HepG2 (cell line): ENCODE results near the gene MKX. TPM values are rescaled to one million over a fixed set of nuclear protein-coding genes. Genes with fewer than 3 reads are reported as not detected.

Experiments
- ATAC-seq: fragments of 200-7000 bp; cut with Tn5 transposase; 3 replicates; pipeline ENCODE4 v1.9.1; 2020; ENCODE audit warnings: mild to moderate bottlenecking, moderate library complexity
- BruUV-seq: library from RNA; stranded (reverse); fragments of 400-500 nt; replicated peaks from 2 replicates; lab custom pipeline; 2021; lab: Mats Ljungman, UMichigan
- CTCF ChIA-PET: fragments of 300-600 bp; formaldehyde crosslinking; extraction: SDS; loops from one replicate; lab custom pipeline; 2021; ENCODE audit warnings: low total read pairs, inconsistent platforms, low intra/inter-chr PET ratio; lab: Yijun Ruan, JAX
- POLR2A ChIA-PET: fragments of 350-600 bp; sonication (Branson Sonifier 250); formaldehyde crosslinking; loops from one replicate; lab custom pipeline; 2020; ENCODE audit warnings: antibody characterized with exemption, inconsistent platforms; lab: Yijun Ruan, JAX
- DNase-seq: peaks from one replicate; pipeline ENCODE4 v3.0.0-alpha.2; 2015; ENCODE audit warnings: low spot score
- FAIRE-seq: peaks from 3 replicates; lab custom pipeline; 2011; peaks lifted over from hg19 to GRCh38; lab: Jason Lieb, UNC
- H2AFZ ChIP-seq: one replicate; pipeline ENCODE4 v1.6.1; 2011; ENCODE audit warnings: low read length, inconsistent platforms
- H3K27ac ChIP-seq: fragments of 300-600 bp; 3 replicates; pipeline ENCODE4 v1.8.0; 2011; ENCODE audit warnings: mixed run types, mild to moderate bottlenecking, mixed read lengths, low read length, inconsistent platforms; ENCODE audit not compliant: insufficient read depth; ENCODE audit errors: extremely low read length
- H3K27me3 ChIP-seq, 2 experiments: fragments of 200-600 bp in 1 of 2; 2 replicates in 1 of 2; 3 replicates in 1 of 2; pipeline versions ENCODE4 v1.6.0 to v1.8.0; 2011; ENCODE audit warnings: low read length in 2 of 2, mild to moderate bottlenecking in 2 of 2, moderate library complexity in 2 of 2, inconsistent platforms in 1 of 2; ENCODE audit not compliant: insufficient read depth in 2 of 2, control insufficient read depth in 1 of 2
- H3K36me3 ChIP-seq, 2 experiments: fragments of 200-600 bp in 1 of 2; replicated peaks in 1 of 2; 2 replicates in 1 of 2; 3 replicates in 1 of 2; pipeline versions ENCODE4 v1.5.1 to v1.8.0; 2011; ENCODE audit warnings: low read length in 2 of 2, inconsistent platforms in 1 of 2; ENCODE audit not compliant: insufficient read depth in 2 of 2, control insufficient read depth in 1 of 2
- H3K4me1 ChIP-seq: 2 replicates; pipeline ENCODE4 v1.5.1; 2012; ENCODE audit warnings: low read length, inconsistent platforms; ENCODE audit not compliant: insufficient read depth
- H3K4me2 ChIP-seq: 2 replicates; pipeline ENCODE4 v1.6.0; 2011; ENCODE audit warnings: low read depth, low read length, inconsistent platforms
- H3K4me3 ChIP-seq, 3 experiments: fragments of 200-600 bp in 1 of 3; sonication (generic), shearing (Covaris generic) in 1 of 3; replicated peaks in 1 of 3; 2 replicates each; pipeline ENCODE4 v1.5.1; 2011 to 2016; ENCODE audit warnings: low read length in 3 of 3, inconsistent platforms in 2 of 3, low read depth in 2 of 3, mild to moderate bottlenecking in 2 of 3, control low read depth in 1 of 3, mixed read lengths in 1 of 3; ENCODE audit not compliant: insufficient read depth in 1 of 3
- H3K79me2 ChIP-seq: one replicate; pipeline ENCODE4 v1.6.1; 2011; ENCODE audit warnings: low read length, inconsistent platforms; ENCODE audit not compliant: insufficient read depth
- H3K9ac ChIP-seq: 2 replicates; pipeline ENCODE4 v1.6.0; 2011; ENCODE audit warnings: mild to moderate bottlenecking, low read depth, low read length, inconsistent platforms; ENCODE audit not compliant: insufficient read depth
- H3K9me3 ChIP-seq: 2 replicates; pipeline ENCODE4 v1.5.1; 2012; ENCODE audit warnings: mild to moderate bottlenecking, low read length
- H4K20me1 ChIP-seq: 2 replicates; pipeline ENCODE4 v1.6.0; 2011; ENCODE audit warnings: inconsistent platforms, mild to moderate bottlenecking, low read length, moderate library complexity; ENCODE audit not compliant: insufficient read depth
- CHD4 ChIP-seq: fragments of 200-600 bp; sonication (generic); IDR thresholded peaks from 2 replicates; pipeline ENCODE4 v1.7.0; 2017; ENCODE audit warnings: mild to moderate bottlenecking, low read length, borderline replicate concordance
- GPN1 ChIP-seq: sonication (generic); formaldehyde crosslinking; IDR thresholded peaks from 2 replicates; pipeline ENCODE4 v1.5.1; 2020; ENCODE audit warnings: missing genetic modification reagents, borderline replicate concordance
- KDM5B ChIP-seq: sonication (generic); formaldehyde crosslinking; IDR thresholded peaks from 2 replicates; pipeline ENCODE4 v1.4.0; 2020; ENCODE audit warnings: missing genetic modification reagents, mild to moderate bottlenecking, borderline replicate concordance
- SP5 ChIP-seq: IDR thresholded peaks from 2 replicates; pipeline ENCODE4 v1.6.1; 2016; ENCODE audit warnings: low read depth, borderline replicate concordance
- U2AF2 ChIP-seq: fragments of 200-400 bp; formaldehyde crosslinking; IDR thresholded peaks from 2 replicates; pipeline ENCODE4 v1.6.1; 2017; ENCODE audit warnings: low read depth, mild to moderate bottlenecking, low read length
- ZEB1 ChIP-seq: IDR thresholded peaks from 2 replicates; pipeline ENCODE4 v1.6.1; 2012; ENCODE audit warnings: mild to moderate bottlenecking, low read depth, inconsistent platforms; ENCODE audit not compliant: insufficient replicate concordance
- WGBS: methylation state at CpG from one replicate; pipeline ENCODE4 v1.1.6; 2017; ENCODE audit warnings: low lambda C conversion rate; 5-methylcytosine and 5-hydroxymethylcytosine counted together
- in situ Hi-C: cut with HindIII; loops from 2 replicates; pipeline ENCODE4 v1.10.0; 2017; ENCODE audit warnings: low pct_unique_long_range_greater_than_20kb; ENCODE audit not compliant: extremely low pct_ligation_motif_present
- intact Hi-C: fragments of 100-400 bp; cut with micrococcal nuclease; formaldehyde crosslinking; loops from one replicate; pipeline ENCODE4 v1.10.0; 2022; ENCODE audit not compliant: unreplicated experiment
- polyA plus RNA-seq, 8 experiments: library from polyadenylated mRNA; depleted of rRNA in 3 of 8; stranded (reverse) in 7 of 8; unstranded in 1 of 8; fragments of >200 nt; fragmentation: Illumina TruSeq in 4 of 8; extraction: Trizol in 4 of 8; gene quantifications; 2 replicates each; pipeline versions ENCODE4 v1.2.1 to v1.2.3, GENCODE V29; 2011 to 2016; ENCODE audit warnings: low read depth in 4 of 8, missing spikeins in 1 of 8, mixed read lengths in 1 of 8; ENCODE audit not compliant: insufficient read depth in 1 of 8
- total RNA-seq, 5 experiments: library from RNA; depleted of rRNA; stranded (reverse); fragments of >200 nt; fragmentation: Illumina TruSeq; extraction: Trizol; gene quantifications; 2 replicates each; pipeline ENCODE4 v1.2.3, GENCODE V29; 2016; ENCODE audit warnings: low read depth in 1 of 5
- TF ChIP-seq, protein P1 (sequence below): IDR thresholded peaks from 2 replicates; pipeline ENCODE4 v1.6.1; 2016; ENCODE audit warnings: low read depth, missing genetic modification reagents, missing compliant biosample characterization
- TF ChIP-seq, protein P2 (sequence below): sonication (generic); IDR thresholded peaks from 2 replicates; pipeline ENCODE4 v1.6.1; 2016; ENCODE audit warnings: low read depth, borderline replicate concordance
- TF ChIP-seq, protein P3 (sequence below): sonication (generic); formaldehyde crosslinking; IDR thresholded peaks from 2 replicates; pipeline ENCODE4 v1.5.1; 2020; ENCODE audit warnings: mild to moderate bottlenecking, missing genetic modification reagents

Gene MKX
- total and polyA plus RNA-seq, 2 of the 13 experiments (the other 11 are each of a cell fraction or from before 2014, with no cell fraction given), result not detected

DNA sequence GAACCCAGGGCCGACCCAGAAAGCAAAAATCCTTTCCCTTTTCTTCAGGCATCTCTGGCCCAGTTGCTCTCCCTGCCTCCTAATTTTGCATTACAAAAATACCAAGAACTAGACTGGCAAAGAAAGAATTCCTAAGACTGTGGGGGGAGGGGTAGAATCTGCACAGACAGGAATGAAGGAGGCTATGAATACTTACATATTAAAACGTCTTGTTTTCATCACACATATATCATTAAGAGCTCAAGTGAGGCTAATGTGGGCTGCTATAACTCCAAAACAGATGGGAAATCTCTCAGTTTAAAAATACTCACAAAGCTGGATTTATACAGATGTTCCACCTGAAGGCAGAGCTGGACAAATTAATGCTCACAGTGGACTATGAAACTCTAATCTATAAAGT lies 29.2 kb upstream of the MKX start:
- Histone ChIP-seq H3K79me2 (no peaks in the 10 kb centered on the region), H3K4me1 (no peaks in the 10 kb centered on the region), H3K27me3 (peaks cover 0 to 5% of the 10 kb centered on the region in 2 experiments; a peak in 2 of 5 replicates), H3K9me3 (no peaks in the 10 kb centered on the region), H4K20me1 (no peaks in the 10 kb centered on the region), H3K27ac (no peak overlapping the region), H3K4me3 (no peak overlapping the region), H3K36me3 (no peaks in the 10 kb centered on the region), H2AFZ (no peak overlapping the region), H3K4me2 (no peak overlapping the region), H3K9ac (no peak overlapping the region)
- FAIRE-seq (no peak), DNase-seq (no peak), ATAC-seq (no peak)
- ChIA-PET CTCF (no interaction called here), POLR2A (no interaction called here)
- in situ Hi-C loops, result no loop called here
- TF ChIP-seq, protein P1, sequence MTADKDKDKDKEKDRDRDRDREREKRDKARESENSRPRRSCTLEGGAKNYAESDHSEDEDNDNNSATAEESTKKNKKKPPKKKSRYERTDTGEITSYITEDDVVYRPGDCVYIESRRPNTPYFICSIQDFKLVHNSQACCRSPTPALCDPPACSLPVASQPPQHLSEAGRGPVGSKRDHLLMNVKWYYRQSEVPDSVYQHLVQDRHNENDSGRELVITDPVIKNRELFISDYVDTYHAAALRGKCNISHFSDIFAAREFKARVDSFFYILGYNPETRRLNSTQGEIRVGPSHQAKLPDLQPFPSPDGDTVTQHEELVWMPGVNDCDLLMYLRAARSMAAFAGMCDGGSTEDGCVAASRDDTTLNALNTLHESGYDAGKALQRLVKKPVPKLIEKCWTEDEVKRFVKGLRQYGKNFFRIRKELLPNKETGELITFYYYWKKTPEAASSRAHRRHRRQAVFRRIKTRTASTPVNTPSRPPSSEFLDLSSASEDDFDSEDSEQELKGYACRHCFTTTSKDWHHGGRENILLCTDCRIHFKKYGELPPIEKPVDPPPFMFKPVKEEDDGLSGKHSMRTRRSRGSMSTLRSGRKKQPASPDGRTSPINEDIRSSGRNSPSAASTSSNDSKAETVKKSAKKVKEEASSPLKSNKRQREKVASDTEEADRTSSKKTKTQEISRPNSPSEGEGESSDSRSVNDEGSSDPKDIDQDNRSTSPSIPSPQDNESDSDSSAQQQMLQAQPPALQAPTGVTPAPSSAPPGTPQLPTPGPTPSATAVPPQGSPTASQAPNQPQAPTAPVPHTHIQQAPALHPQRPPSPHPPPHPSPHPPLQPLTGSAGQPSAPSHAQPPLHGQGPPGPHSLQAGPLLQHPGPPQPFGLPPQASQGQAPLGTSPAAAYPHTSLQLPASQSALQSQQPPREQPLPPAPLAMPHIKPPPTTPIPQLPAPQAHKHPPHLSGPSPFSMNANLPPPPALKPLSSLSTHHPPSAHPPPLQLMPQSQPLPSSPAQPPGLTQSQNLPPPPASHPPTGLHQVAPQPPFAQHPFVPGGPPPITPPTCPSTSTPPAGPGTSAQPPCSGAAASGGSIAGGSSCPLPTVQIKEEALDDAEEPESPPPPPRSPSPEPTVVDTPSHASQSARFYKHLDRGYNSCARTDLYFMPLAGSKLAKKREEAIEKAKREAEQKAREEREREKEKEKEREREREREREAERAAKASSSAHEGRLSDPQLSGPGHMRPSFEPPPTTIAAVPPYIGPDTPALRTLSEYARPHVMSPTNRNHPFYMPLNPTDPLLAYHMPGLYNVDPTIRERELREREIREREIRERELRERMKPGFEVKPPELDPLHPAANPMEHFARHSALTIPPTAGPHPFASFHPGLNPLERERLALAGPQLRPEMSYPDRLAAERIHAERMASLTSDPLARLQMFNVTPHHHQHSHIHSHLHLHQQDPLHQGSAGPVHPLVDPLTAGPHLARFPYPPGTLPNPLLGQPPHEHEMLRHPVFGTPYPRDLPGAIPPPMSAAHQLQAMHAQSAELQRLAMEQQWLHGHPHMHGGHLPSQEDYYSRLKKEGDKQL (CRISPR knock-in tag), result no peak
- TF ChIP-seq SP5 (no peak), ZEB1 (no peak)
- intact Hi-C loops, result no loop called here
- 1% methylated on average over 2 of the region's 2 CpGs for WGBS
- BruUV-seq, result no TSS peak

- Histone ChIP-seq H3K4me2 (no peak overlapping the region), H3K27me3 (no peaks in the 10 kb centered on the region; a peak in 2 of 5 replicates), H3K36me3 (no peaks in the 10 kb centered on the region), H2AFZ (no peak overlapping the region), H3K9me3 (no peaks in the 10 kb centered on the region), H3K79me2 (no peaks in the 10 kb centered on the region), H3K4me1 (no peaks in the 10 kb centered on the region), H3K27ac (no peak overlapping the region), H3K4me3 (no peak overlapping the region), H4K20me1 (no peaks in the 10 kb centered on the region), H3K9ac (no peak overlapping the region)
- DNase-seq, result no peak
- ChIA-PET POLR2A (no interaction called here), CTCF (no interaction called here)
- no TSS peak for BruUV-seq
- ATAC-seq, result no peak
- in situ Hi-C loops (no loop called here), intact Hi-C loops (no loop called here)
- no peak for FAIRE-seq
- WGBS, result 0% methylated on average over 3 of the region's 4 CpGs
- TF ChIP-seq U2AF2, result no peak
- TF ChIP-seq, protein P2, sequence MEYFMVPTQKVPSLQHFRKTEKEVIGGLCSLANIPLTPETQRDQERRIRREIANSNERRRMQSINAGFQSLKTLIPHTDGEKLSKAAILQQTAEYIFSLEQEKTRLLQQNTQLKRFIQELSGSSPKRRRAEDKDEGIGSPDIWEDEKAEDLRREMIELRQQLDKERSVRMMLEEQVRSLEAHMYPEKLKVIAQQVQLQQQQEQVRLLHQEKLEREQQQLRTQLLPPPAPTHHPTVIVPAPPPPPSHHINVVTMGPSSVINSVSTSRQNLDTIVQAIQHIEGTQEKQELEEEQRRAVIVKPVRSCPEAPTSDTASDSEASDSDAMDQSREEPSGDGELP, result no peak
- TF ChIP-seq, protein P3, sequence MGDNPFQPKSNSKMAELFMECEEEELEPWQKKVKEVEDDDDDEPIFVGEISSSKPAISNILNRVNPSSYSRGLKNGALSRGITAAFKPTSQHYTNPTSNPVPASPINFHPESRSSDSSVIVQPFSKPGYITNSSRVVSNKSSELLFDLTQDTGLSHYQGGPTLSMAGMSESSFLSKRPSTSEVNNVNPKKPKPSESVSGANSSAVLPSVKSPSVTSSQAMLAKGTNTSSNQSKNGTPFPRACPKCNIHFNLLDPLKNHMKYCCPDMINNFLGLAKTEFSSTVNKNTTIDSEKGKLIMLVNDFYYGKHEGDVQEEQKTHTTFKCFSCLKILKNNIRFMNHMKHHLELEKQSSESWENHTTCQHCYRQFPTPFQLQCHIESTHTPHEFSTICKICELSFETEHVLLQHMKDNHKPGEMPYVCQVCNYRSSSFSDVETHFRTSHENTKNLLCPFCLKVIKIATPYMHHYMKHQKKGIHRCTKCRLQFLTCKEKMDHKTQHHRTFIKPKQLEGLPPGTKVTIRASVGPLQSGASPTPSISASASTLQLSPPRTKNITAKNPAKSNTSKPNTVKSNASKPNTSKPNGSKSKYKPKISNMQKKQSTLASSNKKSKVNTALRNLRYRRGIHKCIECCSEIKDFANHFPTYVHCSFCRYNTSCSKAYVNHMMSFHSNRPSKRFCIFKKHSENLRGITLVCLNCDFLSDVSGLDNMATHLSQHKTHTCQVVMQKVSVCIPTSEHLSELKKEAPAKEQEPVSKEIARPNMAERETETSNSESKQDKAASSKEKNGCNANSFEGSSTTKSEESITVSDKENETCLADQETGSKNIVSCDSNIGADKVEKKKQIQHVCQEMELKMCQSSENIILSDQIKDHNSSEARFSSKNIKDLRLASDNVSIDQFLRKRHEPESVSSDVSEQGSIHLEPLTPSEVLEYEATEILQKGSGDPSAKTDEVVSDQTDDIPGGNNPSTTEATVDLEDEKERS (CRISPR knock-in tag), result no peak
- TF ChIP-seq CHD4, result no peak
- no peak for TF ChIP-seq GPN1
- TF ChIP-seq KDM5B (CRISPR knock-in tag), result no peak
These were observed 25.6 kb upstream of the MKX start for GRCh38 chr10:27771231-27771630.
